Fibroblast of lung (primary cell): Measurements from ENCODE around the gene AKR1B15.

Experiments used
- EZH2 ChIP-seq: IDR thresholded peaks from 2 replicates; pipeline ENCODE4 v1.5.1; 2012; ENCODE audit warnings: low read length, control low read depth, mild to moderate bottlenecking; ENCODE audit errors: missing control alignments
- TF ChIP-seq, protein P1 (sequence below), 2 donors: IDR thresholded peaks in 1 of 2; conservative IDR thresholded peaks in 1 of 2; 1 replicate in 1 of 2; 2 replicates in 1 of 2; pipeline ENCODE4 v1.5.1; 2011 to 2012; ENCODE audit warnings: low read length in 2 of 2, control low read depth in 1 of 2, inconsistent platforms in 1 of 2, low read depth in 1 of 2, mild to moderate bottlenecking in 1 of 2

DNA sequence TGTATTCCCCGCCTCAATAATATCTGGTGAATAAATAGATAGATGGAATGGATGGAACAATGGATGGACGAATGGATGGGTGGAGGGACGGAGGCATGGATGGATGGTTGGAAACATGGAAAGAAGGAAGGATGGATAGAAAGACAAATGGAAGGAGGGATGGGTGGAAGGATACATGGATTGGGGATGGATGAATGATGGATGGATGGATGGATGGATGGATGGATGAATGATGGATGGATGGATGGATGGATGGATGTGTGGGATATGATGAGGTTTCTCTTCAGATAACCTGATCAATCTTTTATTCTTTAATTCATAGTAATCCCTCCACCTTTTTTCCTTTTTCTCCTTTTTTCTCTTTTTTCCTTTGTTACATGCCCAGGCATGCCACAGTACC is 3.0 kb upstream of the AKR1B15 start:
- TF ChIP-seq, protein P1, sequence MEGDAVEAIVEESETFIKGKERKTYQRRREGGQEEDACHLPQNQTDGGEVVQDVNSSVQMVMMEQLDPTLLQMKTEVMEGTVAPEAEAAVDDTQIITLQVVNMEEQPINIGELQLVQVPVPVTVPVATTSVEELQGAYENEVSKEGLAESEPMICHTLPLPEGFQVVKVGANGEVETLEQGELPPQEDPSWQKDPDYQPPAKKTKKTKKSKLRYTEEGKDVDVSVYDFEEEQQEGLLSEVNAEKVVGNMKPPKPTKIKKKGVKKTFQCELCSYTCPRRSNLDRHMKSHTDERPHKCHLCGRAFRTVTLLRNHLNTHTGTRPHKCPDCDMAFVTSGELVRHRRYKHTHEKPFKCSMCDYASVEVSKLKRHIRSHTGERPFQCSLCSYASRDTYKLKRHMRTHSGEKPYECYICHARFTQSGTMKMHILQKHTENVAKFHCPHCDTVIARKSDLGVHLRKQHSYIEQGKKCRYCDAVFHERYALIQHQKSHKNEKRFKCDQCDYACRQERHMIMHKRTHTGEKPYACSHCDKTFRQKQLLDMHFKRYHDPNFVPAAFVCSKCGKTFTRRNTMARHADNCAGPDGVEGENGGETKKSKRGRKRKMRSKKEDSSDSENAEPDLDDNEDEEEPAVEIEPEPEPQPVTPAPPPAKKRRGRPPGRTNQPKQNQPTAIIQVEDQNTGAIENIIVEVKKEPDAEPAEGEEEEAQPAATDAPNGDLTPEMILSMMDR (conservative IDR thresholded peaks at IDR 0.05 in 1 of 2, IDR thresholded peaks at IDR 0.05 in 1 of 2; ENCODE audit: low read depth in 1 of 2, low read length in 2 of 2): no peak
- no peak for TF ChIP-seq EZH2
